Gastroesophageal sphincter (tissue), 4 donors: Measurements from ENCODE around the gene PATJ. TPM values are rescaled to one million over a fixed set of nuclear protein-coding genes. Genes with fewer than 3 reads are reported as not detected.
"Not testable (repeated sequence)": the region's sequence is repeated elsewhere in the genome, so short reads cannot be mapped to it uniquely, and the experiment has no call there.

Experiments used
- ATAC-seq: fragments of 150-250 bp; one replicate; pipeline ENCODE4 v1.9.1; 2016; ENCODE audit warnings: mild to moderate bottlenecking, moderate library complexity
- H3K27ac ChIP-seq, 4 donors: fragments of 200-600 bp; sonication (generic) in 3 of 4; 1 replicate in 3 of 4; 2 replicates in 1 of 4; pipeline ENCODE4 v1.5.1; 2016 to 2019
- H3K27me3 ChIP-seq: fragments of 200-600 bp; sonication (generic); one replicate; pipeline ENCODE4 v1.5.1; 2019
- H3K36me3 ChIP-seq, 2 donors: fragments of 200-600 bp; sonication (generic); one replicate each; pipeline ENCODE4 v1.5.1; 2019; ENCODE audit warnings: control low read depth in 1 of 2
- H3K4me1 ChIP-seq, 3 donors: fragments of 200-600 bp; sonication (generic); 1 replicate in 2 of 3; 2 replicates in 1 of 3; pipeline ENCODE4 v1.5.1; 2016 to 2019; ENCODE audit warnings: control low read depth in 2 of 3
- H3K4me3 ChIP-seq, 2 donors: fragments of 200-600 bp; sonication (generic); one replicate each; pipeline ENCODE4 v1.5.1; 2019; ENCODE audit warnings: mild to moderate bottlenecking in 1 of 2, moderate library complexity in 1 of 2
- H3K9me3 ChIP-seq, 3 donors: fragments of 200-600 bp; sonication (generic); one replicate each; pipeline ENCODE4 v1.5.1; 2017 to 2019; ENCODE audit warnings: control low read depth in 2 of 3
- EP300 ChIP-seq: sonication (generic); formaldehyde crosslinking; IDR thresholded peaks from one replicate; pipeline ENCODE4 v1.6.1; 2017; ENCODE audit warnings: antibody characterized with exemption, mild to moderate bottlenecking
- POLR2A ChIP-seq, 2 donors: fragments of 450-650 bp; IDR thresholded peaks; one replicate each; pipeline ENCODE4 v1.6.1; 2017; ENCODE audit warnings: antibody characterized with exemption in 2 of 2, mild to moderate bottlenecking in 2 of 2, moderate library complexity in 1 of 2
- POLR2AphosphoS5 ChIP-seq: sonication (generic); formaldehyde crosslinking; IDR thresholded peaks from one replicate; pipeline ENCODE4 v1.6.1; 2017; ENCODE audit warnings: antibody characterized with exemption
- WGBS, 2 donors: methylation state at CpG; one replicate each; pipeline ENCODE4 v1.1.5; 2018; ENCODE audit warnings: low coverage in 1 of 2; 5-methylcytosine and 5-hydroxymethylcytosine counted together
- total RNA-seq, 4 donors: library from RNA; depleted of rRNA; stranded (reverse); fragments of >200 nt; gene quantifications; one replicate each; pipeline ENCODE4 v1.1.0, GENCODE V29; 2016
- TF ChIP-seq, protein P1 (sequence below), 4 experiments: fragments of 200-600 bp in 2 of 4; fragments of 450-650 bp in 2 of 4; sonication (generic) in 1 of 4; IDR thresholded peaks; one replicate each; pipeline ENCODE4 v1.5.1; 2017 to 2019; ENCODE audit warnings: antibody characterized with exemption in 4 of 4, mild to moderate bottlenecking in 2 of 4, moderate library complexity in 2 of 4

Gene PATJ
- total RNA-seq, 4 donors from 2014 or later = 34.8 to 59.0 (median 37.1) TPM

DNA sequence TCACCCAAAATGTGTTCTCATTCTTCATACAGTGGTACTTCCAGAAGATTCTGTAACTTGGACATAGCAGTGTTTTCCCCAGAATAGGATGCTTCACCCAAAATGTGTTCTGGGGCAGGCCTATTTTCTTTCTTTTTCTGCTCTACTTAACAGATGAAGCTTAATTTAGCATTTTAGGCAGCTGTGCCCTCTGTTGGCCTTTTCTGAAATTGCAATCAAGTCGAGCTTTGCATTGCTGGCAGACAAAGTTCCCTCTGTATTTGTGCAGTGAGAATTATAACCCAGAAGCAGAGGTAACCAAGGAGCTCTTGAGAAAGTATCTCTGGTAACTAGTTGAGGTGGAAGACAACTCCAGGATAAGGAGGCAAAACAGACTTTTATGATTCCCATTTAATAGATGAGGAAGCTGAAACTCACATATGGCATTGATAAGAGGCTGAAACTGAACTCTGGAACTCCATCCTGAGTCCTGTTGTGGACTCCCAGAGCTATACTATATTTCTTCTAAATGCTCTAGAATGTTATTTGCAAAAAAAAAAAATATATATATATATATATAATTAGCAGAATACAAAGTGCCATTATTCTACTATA, 402.1 kb downstream of the PATJ start:
- TF ChIP-seq POLR2AphosphoS5 (no peak), EP300 (no peak), POLR2A (IDR thresholded peaks at IDR 0.05) (no peak)
- TF ChIP-seq, protein P1, sequence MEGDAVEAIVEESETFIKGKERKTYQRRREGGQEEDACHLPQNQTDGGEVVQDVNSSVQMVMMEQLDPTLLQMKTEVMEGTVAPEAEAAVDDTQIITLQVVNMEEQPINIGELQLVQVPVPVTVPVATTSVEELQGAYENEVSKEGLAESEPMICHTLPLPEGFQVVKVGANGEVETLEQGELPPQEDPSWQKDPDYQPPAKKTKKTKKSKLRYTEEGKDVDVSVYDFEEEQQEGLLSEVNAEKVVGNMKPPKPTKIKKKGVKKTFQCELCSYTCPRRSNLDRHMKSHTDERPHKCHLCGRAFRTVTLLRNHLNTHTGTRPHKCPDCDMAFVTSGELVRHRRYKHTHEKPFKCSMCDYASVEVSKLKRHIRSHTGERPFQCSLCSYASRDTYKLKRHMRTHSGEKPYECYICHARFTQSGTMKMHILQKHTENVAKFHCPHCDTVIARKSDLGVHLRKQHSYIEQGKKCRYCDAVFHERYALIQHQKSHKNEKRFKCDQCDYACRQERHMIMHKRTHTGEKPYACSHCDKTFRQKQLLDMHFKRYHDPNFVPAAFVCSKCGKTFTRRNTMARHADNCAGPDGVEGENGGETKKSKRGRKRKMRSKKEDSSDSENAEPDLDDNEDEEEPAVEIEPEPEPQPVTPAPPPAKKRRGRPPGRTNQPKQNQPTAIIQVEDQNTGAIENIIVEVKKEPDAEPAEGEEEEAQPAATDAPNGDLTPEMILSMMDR (IDR thresholded peaks at IDR 0.05) = peak; percentile 35 to 64 (median 44)
- peaks cover 0 to 20% of the 10 kb centered on the region in 2 donors for H3K36me3 ChIP-seq
- H3K4me3 ChIP-seq = no peak overlapping the region
- no peak for ATAC-seq
- 0% methylated on average over 1 of the region's 1 CpG for WGBS, 2 donors
- no peaks in the 10 kb centered on the region for H3K9me3 ChIP-seq
- H3K4me1 ChIP-seq = no peaks in the 10 kb centered on the region
- H3K27ac ChIP-seq = no peak overlapping the region
- H3K27me3 ChIP-seq = no peaks in the 10 kb centered on the region

DNA sequence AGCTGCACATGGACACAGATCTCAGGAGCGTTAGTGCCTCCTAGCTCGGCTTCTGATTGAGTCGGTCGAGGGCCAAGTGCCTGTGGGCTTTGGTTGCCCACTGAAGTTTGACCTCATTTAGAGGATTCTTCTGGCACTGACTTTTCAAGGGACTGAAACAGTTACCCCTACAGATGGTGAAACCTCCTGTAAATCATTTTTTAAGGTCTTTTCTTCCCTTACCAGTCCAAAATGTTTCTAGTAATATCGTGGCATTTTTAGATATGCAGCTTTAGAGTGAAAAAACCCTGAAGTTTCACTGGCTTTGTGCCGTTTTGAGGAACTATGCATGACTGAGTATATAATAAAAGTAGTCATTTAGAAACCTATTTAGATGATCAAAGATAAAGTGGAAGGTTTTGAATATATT, 417.7 kb downstream of the PATJ start:
- no peaks in the 10 kb centered on the region for H3K9me3 ChIP-seq
- no peak for ATAC-seq
- no peak overlapping the region for H3K27ac ChIP-seq
- WGBS, 2 donors = 75 to 76% methylated on average over 4 to 6 of the region's 6 CpGs
- no peak overlapping the region for H3K4me3 ChIP-seq
- peaks cover 0 to 27% of the 10 kb centered on the region in 2 donors for H3K36me3 ChIP-seq
- H3K27me3 ChIP-seq = no peaks in the 10 kb centered on the region
- no peak for TF ChIP-seq EP300
- TF ChIP-seq POLR2A (IDR thresholded peaks at IDR 0.05) = no peak
- no peak for TF ChIP-seq POLR2AphosphoS5
- TF ChIP-seq, protein P1 (IDR thresholded peaks at IDR 0.05) = no peak
- H3K4me1 ChIP-seq = no peaks in the 10 kb centered on the region

DNA sequence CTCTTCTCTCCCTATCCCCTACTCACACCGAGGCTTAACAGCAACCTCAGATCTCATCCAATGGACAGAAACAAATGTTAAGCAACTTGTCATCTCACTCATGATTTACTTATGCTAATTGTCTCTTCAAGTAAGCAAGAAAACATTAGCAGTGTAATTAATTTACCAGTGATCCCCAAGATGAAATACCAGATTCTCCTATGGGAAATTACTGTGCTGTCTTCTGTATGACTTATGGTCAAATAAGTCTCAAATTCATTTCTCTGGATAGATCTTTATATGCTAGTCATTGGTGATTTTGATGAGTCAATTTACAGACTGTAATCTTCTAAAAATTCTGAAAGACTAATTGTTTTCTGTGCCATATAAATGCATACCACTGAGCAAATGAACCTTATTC, 419.4 kb downstream of the PATJ start:
- ATAC-seq = no peak

DNA sequence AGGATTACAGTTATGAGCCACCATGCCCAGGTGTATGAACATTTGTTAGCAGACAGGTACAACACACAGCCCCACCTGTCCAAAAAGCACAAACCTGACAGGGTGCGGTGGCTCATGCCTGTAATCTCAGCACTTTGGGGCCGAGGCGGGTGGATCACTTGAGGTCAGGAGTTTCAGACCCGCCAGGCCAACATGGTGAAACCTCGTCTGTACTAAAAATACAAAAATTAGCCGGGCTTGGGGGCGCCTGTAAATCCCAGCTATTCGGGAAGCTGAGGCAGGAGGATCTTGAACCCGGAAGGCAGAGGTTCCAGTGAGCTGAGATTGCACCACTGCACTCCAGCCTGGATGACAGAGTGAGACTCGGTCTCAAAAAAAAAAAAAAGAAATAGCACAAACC, 428.1 kb downstream of the PATJ start:
- H3K27me3 ChIP-seq = peaks cover 30% of the 10 kb centered on the region
- ATAC-seq, H3K9me3 ChIP-seq, H3K27ac ChIP-seq, H3K4me3 ChIP-seq, H3K36me3 ChIP-seq, H3K4me1 ChIP-seq: not testable (repeated sequence)
- 75 to 92% methylated on average over 2 to 6 of the region's 10 CpGs for WGBS, 2 donors

More for the DNA sequence above, 419.4 kb downstream of the PATJ start:
- Histone ChIP-seq H3K4me3 (no peak overlapping the region), H3K36me3 (peaks cover 0 to 27% of the 10 kb centered on the region in 2 donors), H3K4me1 (no peaks in the 10 kb centered on the region), H3K27ac (no peak overlapping the region), H3K27me3 (no peaks in the 10 kb centered on the region), H3K9me3 (no peaks in the 10 kb centered on the region)
- no peak for TF ChIP-seq POLR2A (IDR thresholded peaks at IDR 0.05)
- TF ChIP-seq EP300 = no peak
- TF ChIP-seq POLR2AphosphoS5 = no peak
- TF ChIP-seq, protein P1 (IDR thresholded peaks at IDR 0.05) = no peak
- WGBS, 2 donors = 94% methylated on average over 1 of the region's 1 CpG; no CpG with 5 or more reads in 1 of the 2 donors

DNA sequence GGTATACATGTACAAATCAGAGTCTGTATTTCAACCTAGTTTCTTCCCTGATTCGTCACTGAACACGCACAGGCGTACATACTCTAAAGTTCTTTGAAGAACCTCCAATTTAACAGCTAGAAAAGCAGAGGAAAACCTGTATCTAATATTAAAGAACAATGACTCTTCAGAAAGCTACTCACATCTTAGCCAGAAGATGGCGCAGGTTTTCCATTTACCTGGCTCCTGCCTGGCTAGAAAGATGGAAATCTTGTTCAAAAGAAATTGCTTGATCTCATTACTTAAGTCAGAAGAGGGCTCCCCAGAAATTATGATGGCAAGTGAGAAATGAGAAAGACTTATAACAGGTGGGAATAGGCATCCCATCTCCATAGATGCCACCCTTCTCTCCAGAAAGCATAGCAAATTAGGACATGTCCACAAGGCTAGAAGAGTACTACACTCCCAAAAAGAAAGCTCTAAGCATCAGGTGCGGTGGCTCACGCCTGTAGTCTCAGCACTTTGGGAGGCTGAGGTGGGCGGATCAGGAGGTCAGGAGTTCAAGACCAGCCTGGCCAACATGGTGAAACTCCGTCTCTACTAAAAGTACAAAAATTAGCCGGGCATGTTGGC, 433.4 kb downstream of the PATJ start:
- H3K4me1 ChIP-seq = no peaks in the 10 kb centered on the region
- no peak overlapping the region for H3K4me3 ChIP-seq
- no peaks in the 10 kb centered on the region for H3K9me3 ChIP-seq
- no peak overlapping the region for H3K27ac ChIP-seq
- WGBS, 2 donors = 20 to 53% methylated on average over 5 to 9 of the region's 9 CpGs
- no peaks in the 10 kb centered on the region for H3K36me3 ChIP-seq
- H3K27me3 ChIP-seq = peaks cover 30% of the 10 kb centered on the region
- ATAC-seq = no peak
- TF ChIP-seq EP300 = no peak
- no peak for TF ChIP-seq POLR2AphosphoS5
- TF ChIP-seq, protein P1 (IDR thresholded peaks at IDR 0.05) = peak; percentile 52 to 77 (median 62)
- no peak for TF ChIP-seq POLR2A (IDR thresholded peaks at IDR 0.05)
